SK-N-MC (cell line): Measurements from ENCODE around the gene SDCBP2.

Experiments
- EZH2 ChIP-seq: fragments of 200-600 bp; sonication (generic); IDR thresholded peaks from one replicate; pipeline ENCODE4 v1.6.1; 2017; ENCODE audit warnings: antibody characterized with exemption
- FOXP2 ChIP-seq: optimal IDR thresholded peaks from 2 replicates; pipeline ENCODE3; 2011; ENCODE audit warnings: mild to moderate bottlenecking, moderate library complexity; ENCODE audit not compliant: insufficient read depth; ENCODE audit errors: extremely low read length, control extremely low read depth
- POLR2AphosphoS5 ChIP-seq: IDR thresholded peaks from 2 replicates; pipeline ENCODE4 v1.6.1; 2012; ENCODE audit warnings: mild to moderate bottlenecking, low read depth, low read length, borderline replicate concordance

- no peak for TF ChIP-seq POLR2AphosphoS5
- TF ChIP-seq EZH2, result no peak
- TF ChIP-seq FOXP2, result no peak
These were observed 22.4 kb downstream of the SDCBP2 start for GRCh38 chr20:1306316-1307135.
